Thymus (tissue), 14 donors: Measurements from ENCODE around the gene OR5A1. TPM values are rescaled to one million over a fixed set of nuclear protein-coding genes. Genes with fewer than 3 reads are reported as not detected.

Source experiments
- DNase-seq, 9 donors: peaks; one replicate each; pipeline ENCODE4 v3.0.0-alpha.2; 2013; ENCODE audit warnings: low spot score in 9 of 9, low read depth in 6 of 9, missing footprints in 1 of 9
- H3K27ac ChIP-seq, 2 donors: one replicate each; pipeline ENCODE4 v1.5.1; 2013; ENCODE audit warnings: control low read depth in 1 of 2, low read depth in 1 of 2, low read length in 1 of 2, mild to moderate bottlenecking in 1 of 2, moderate library complexity in 1 of 2
- H3K27me3 ChIP-seq, 2 donors: one replicate each; pipeline ENCODE4 v1.5.1; 2013; ENCODE audit warnings: low read length in 1 of 2; ENCODE audit not compliant: control insufficient read depth in 2 of 2, insufficient read depth in 1 of 2
- H3K36me3 ChIP-seq, 2 donors: one replicate each; pipeline ENCODE4 v1.5.1; 2013; ENCODE audit warnings: low read length in 1 of 2, mild to moderate bottlenecking in 1 of 2, moderate library complexity in 1 of 2; ENCODE audit not compliant: control insufficient read depth in 2 of 2, insufficient read depth in 2 of 2
- H3K4me1 ChIP-seq, 2 donors: one replicate each; pipeline ENCODE4 v1.5.1; 2013; ENCODE audit warnings: low read length in 2 of 2; ENCODE audit not compliant: control insufficient read depth in 2 of 2, insufficient read depth in 2 of 2
- H3K4me3 ChIP-seq, 2 donors: one replicate each; pipeline ENCODE4 v1.5.1; 2013; ENCODE audit warnings: low read length in 2 of 2, control low read depth in 1 of 2, mild to moderate bottlenecking in 1 of 2
- H3K9me3 ChIP-seq, 2 donors: one replicate each; pipeline ENCODE4 v1.5.1; 2013; ENCODE audit warnings: low read length in 1 of 2, mild to moderate bottlenecking in 1 of 2; ENCODE audit not compliant: control insufficient read depth in 2 of 2, insufficient read depth in 1 of 2
- WGBS: extraction: QIAGEN DNeasy Blood & Tissue Kit; methylation state at CpG from one replicate; pipeline ENCODE4 v1.1.7; 2013; 5-methylcytosine and 5-hydroxymethylcytosine counted together
- long read RNA-seq, 10 donors: transcript quantifications; one replicate each; lab custom pipeline, GENCODE V29; 2026
- polyA plus RNA-seq: library from polyadenylated mRNA; stranded (reverse); fragments of 200-250 nt; gene quantifications from one replicate; pipeline ENCODE4 v1.2.3, GENCODE V29; 2013
- total RNA-seq: library from RNA; stranded (reverse); fragments of 120-200 nt; gene quantifications from one replicate; pipeline ENCODE4 v1.2.4, GENCODE V29; 2013
- donor health status: healthy.

The OR5A1 gene
- total RNA-seq (not detected), polyA plus RNA-seq (under 0.01 TPM)
- long read RNA-seq, donor 1, result 0 reads
- long read RNA-seq, donor 2, result 0 reads
- long read RNA-seq, donor 3, result 0 reads
- long read RNA-seq, donor 4, result 0 reads
- long read RNA-seq, donor 5, result 0 reads
- long read RNA-seq, donor 6, result 0 reads
- long read RNA-seq, donor 7, result 0 reads
- long read RNA-seq, donor 8, result 0 reads
- long read RNA-seq, donor 9, result 0 reads
- long read RNA-seq, donor 10, partial matches to known transcripts, result 0 of 1 reads
- long read RNA-seq, donor 10, other reads (novel, unspliced or antisense), result 0 of 1 reads

GRCh38 chr11:59436169-59436568 is at the start of gene OR5A1:
Gene OR5A1 (plus strand): TSS chr11:59436469. CDS start chr11:59443169, 6,700 bp downstream.
- no peaks in the 10 kb centered on the region for H3K4me1 ChIP-seq
- no peak within 1 kb of the TSS for H3K4me3 ChIP-seq
- H3K36me3 ChIP-seq, result no peaks in the 10 kb centered on the region
- 81% methylated on average over 3 of the region's 3 CpGs for WGBS
- no peaks in the 10 kb centered on the region for H3K27me3 ChIP-seq
- H3K9me3 ChIP-seq, result no peaks in the 10 kb centered on the region
- DNase-seq, result no peak
- no peak within 1 kb of the TSS for H3K27ac ChIP-seq

- no peaks in the 10 kb centered on the region for H3K36me3 ChIP-seq
- H3K27me3 ChIP-seq, result no peaks in the 10 kb centered on the region
- no peak for DNase-seq
- H3K27ac ChIP-seq, result no peak overlapping the region
- no peak overlapping the region for H3K4me3 ChIP-seq
- H3K9me3 ChIP-seq, result no peaks in the 10 kb centered on the region
- no peaks in the 10 kb centered on the region for H3K4me1 ChIP-seq
Observed at GRCh38 chr11:59394186-59394585, 42.1 kb upstream of the OR5A1 start.

GRCh38 chr11:59400461-59401261 is 35.6 kb upstream of the OR5A1 start:
- WGBS, result 94% methylated on average over 3 of the region's 3 CpGs
- H3K4me1 ChIP-seq, result no peaks in the 10 kb centered on the region
- H3K36me3 ChIP-seq, result no peaks in the 10 kb centered on the region
- DNase-seq, result no peak
- H3K27me3 ChIP-seq, result no peaks in the 10 kb centered on the region
- no peak overlapping the region for H3K4me3 ChIP-seq
- no peaks in the 10 kb centered on the region for H3K9me3 ChIP-seq
- no peak overlapping the region for H3K27ac ChIP-seq

GRCh38 chr11:59401262-59401552 is 35.1 kb upstream of the OR5A1 start:
- Histone ChIP-seq H3K27ac (no peak overlapping the region), H3K36me3 (no peaks in the 10 kb centered on the region), H3K4me3 (no peak overlapping the region), H3K27me3 (no peaks in the 10 kb centered on the region), H3K4me1 (no peaks in the 10 kb centered on the region), H3K9me3 (no peaks in the 10 kb centered on the region)
- WGBS, result 91% methylated on average over 2 of the region's 2 CpGs
- no peak for DNase-seq

GRCh38 chr11:59403546-59403945 is 32.7 kb upstream of the OR5A1 start:
- Histone ChIP-seq H3K27me3 (no peaks in the 10 kb centered on the region), H3K36me3 (no peaks in the 10 kb centered on the region), H3K9me3 (no peaks in the 10 kb centered on the region), H3K27ac (no peak overlapping the region), H3K4me1 (no peaks in the 10 kb centered on the region), H3K4me3 (no peak overlapping the region)
- no peak for DNase-seq

GRCh38 chr11:59413646-59414045 is 22.6 kb upstream of the OR5A1 start:
- DNase-seq, result no peak
- 2% methylated on average over 2 of the region's 2 CpGs for WGBS
- Histone ChIP-seq H3K4me1 (peaks cover 5 to 7% of the 10 kb centered on the region in 2 donors), H3K27ac (no peak overlapping the region), H3K4me3 (no peak overlapping the region), H3K9me3 (no peaks in the 10 kb centered on the region), H3K36me3 (no peaks in the 10 kb centered on the region), H3K27me3 (no peaks in the 10 kb centered on the region)

GRCh38 chr11:59415111-59415510 is 21.2 kb upstream of the OR5A1 start:
- Histone ChIP-seq H3K36me3 (no peaks in the 10 kb centered on the region), H3K4me3 (no peak overlapping the region), H3K4me1 (peaks cover 5 to 7% of the 10 kb centered on the region in 2 donors), H3K27ac (no peak overlapping the region), H3K9me3 (no peaks in the 10 kb centered on the region), H3K27me3 (no peaks in the 10 kb centered on the region)
- WGBS, result 96% methylated on average over 1 of the region's 1 CpG
- no peak for DNase-seq

GRCh38 chr11:59416613-59417012 is 19.7 kb upstream of the OR5A1 start:
- H3K27me3 ChIP-seq, result no peaks in the 10 kb centered on the region
- no peak overlapping the region for H3K4me3 ChIP-seq
- no peak overlapping the region for H3K27ac ChIP-seq
- H3K9me3 ChIP-seq, result no peaks in the 10 kb centered on the region
- H3K36me3 ChIP-seq, result no peaks in the 10 kb centered on the region
- WGBS, result 25% methylated on average over 5 of the region's 5 CpGs
- peaks cover 5 to 7% of the 10 kb centered on the region in 2 donors for H3K4me1 ChIP-seq
- DNase-seq, result no peak

- no peaks in the 10 kb centered on the region for H3K9me3 ChIP-seq
- WGBS, result 8% methylated on average over 5 of the region's 5 CpGs
- H3K4me3 ChIP-seq, result no peak overlapping the region
- no peaks in the 10 kb centered on the region for H3K36me3 ChIP-seq
- no peak overlapping the region for H3K27ac ChIP-seq
- H3K27me3 ChIP-seq, result no peaks in the 10 kb centered on the region
- H3K4me1 ChIP-seq, result peaks cover 5 to 7% of the 10 kb centered on the region in 2 donors
- DNase-seq, result peak; percentile 4 to 70 (median 13)
Observed at GRCh38 chr11:59417023-59417422, 19.2 kb upstream of the OR5A1 start.
